Measurements from ENCODE around the gene ZNF429.
"Not testable (repeated sequence)": the region's sequence is repeated elsewhere in the genome, so short reads cannot be mapped to it uniquely, and the experiment has no call there.

ZNF429 gene

DNA sequence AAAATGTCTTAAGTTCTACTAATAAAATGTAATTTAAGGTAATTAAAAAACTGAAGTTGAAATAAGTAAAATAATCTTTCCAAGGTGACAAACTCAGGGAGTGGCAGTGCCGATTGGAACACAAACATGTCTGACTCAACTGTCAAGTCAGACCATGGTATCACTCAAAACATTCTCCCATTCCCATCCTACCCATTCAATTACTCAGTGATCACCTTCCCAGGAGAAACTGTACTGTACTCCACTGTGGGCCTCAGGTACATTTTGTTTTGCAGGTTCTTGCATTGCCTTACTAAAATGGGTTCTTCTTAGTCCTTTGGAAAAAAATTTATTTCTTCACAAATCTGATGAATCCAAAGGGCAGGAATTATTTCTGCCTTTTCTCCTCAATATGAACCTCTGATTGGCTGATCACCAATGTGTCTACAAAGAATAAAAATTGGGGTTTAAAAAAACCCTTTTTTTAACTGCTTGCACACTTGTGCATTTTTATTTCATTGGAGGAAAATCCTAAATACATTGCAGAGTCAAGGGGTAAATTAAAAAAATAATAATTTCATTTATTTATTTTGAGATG is 96.8 kb downstream of the ZNF429 start:
- no peak for DNase-seq (ENCODE audit: low read depth)
- TF ChIP-seq, protein P1, sequence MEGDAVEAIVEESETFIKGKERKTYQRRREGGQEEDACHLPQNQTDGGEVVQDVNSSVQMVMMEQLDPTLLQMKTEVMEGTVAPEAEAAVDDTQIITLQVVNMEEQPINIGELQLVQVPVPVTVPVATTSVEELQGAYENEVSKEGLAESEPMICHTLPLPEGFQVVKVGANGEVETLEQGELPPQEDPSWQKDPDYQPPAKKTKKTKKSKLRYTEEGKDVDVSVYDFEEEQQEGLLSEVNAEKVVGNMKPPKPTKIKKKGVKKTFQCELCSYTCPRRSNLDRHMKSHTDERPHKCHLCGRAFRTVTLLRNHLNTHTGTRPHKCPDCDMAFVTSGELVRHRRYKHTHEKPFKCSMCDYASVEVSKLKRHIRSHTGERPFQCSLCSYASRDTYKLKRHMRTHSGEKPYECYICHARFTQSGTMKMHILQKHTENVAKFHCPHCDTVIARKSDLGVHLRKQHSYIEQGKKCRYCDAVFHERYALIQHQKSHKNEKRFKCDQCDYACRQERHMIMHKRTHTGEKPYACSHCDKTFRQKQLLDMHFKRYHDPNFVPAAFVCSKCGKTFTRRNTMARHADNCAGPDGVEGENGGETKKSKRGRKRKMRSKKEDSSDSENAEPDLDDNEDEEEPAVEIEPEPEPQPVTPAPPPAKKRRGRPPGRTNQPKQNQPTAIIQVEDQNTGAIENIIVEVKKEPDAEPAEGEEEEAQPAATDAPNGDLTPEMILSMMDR (conservative IDR thresholded peaks at IDR 0.05; ENCODE audit: low read length): no peak
- H3K4me3 ChIP-seq (ENCODE audit: low read length): no peak overlapping the region

DNA sequence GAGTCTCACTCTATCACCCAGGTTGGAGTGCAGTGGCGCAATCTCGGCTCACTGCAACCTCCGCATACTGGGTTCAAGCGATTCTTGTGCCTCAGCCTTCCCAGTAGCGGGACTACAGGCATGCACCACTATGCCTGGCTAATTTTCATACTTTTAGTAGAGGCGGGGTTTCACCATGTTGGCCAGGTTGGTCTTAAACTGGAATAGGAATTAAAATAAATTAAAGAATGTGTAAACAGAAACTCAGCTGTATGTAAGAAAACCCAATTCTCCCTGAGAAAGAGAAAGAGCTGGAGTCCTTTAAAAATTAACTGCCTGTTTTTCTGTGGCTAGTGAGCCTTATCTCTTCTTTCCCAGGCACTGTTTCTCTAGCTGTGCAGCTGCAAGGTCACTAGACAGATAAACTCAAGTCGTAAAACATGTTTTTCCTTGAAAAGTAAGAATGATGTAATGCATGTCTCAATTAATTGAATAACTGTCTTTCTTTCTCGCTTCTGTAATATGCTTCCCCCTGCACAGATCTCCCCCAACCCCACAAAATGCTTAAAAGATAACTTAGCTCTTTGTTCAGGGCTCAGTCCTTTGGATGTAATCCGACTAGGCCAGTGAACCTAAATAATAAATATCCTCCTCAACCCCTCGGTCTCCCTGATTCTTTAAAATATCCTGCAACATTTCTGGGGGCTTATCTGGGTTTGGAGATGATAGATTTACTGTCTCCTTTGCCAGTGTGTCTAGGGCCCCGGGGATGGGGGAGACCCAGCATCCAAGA is 97.4 kb downstream of the ZNF429 start:
- not testable (repeated sequence) for DNase-seq (ENCODE audit: low read depth); H3K4me3 ChIP-seq (ENCODE audit: low read length)

DNA sequence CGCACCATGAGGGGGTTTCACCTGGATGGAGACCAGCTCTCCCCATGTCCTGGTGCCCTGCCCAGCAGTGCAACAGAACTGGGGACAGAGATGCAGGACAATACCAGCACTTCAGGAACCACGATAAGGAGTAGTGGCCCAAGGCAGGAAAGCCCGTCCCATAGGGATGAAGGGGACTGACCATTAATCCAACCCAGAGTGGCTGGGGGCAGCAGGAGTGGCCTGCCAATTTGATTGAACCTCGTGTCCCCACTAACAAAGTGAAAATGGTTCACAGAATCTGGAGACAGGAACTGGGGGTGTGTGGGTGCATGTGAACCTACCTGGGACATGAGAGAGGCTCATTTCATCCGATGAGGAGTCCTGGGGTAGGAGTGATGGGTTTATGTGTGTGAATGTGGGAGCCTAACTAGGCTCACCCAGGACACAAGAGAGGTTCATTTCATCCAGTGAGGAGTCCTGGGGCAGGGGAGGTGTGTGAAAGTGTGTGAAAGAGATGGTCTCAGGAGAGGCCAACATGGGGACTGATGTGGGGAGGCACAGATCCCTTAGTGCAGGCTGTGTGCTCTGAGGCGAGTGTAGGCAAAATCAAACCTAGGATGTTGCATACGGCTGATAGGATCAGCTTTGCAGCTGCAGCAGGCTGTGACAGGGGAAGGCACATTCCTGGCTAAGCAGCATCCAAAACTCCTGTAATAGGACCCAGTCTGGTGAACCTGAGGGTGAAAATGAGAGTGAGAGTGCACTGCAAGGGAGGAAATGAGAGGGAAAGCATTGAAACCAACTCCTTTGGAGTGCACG is 98.2 kb downstream of the ZNF429 start:
- no peak for DNase-seq (ENCODE audit: low read depth)
- TF ChIP-seq, protein P1 (conservative IDR thresholded peaks at IDR 0.05; ENCODE audit: low read length): no peak

DNA sequence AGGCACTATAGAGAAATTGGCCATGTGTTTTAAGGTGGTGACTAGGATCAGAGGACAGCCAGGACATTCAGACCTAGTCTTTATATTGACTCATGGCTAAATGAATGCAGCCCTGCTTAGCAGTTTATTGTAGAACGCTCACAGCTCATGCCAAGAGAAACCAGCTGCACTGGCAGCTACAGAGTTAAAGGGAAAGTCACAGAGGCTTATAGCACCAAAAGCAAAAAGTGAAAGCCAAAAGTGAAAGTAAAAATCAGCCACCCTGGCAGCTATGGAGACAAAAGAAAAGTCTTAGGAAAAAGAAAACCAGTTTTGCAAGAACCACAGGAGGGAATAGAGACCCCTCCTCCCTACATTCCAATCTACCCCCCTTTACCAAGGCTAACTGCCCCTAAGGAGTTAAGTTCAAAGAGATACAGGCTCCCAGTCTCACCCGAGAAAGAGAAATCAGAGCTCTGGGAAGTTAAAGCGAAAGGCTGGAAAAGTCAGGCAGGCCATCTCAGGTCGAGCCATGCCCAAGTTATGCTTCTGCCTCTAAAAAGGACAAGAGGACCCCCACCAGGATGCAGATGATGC is 99.0 kb downstream of the ZNF429 start:
- peak; percentile 4 for DNase-seq (ENCODE audit: low read depth)
- TF ChIP-seq, protein P1 (conservative IDR thresholded peaks at IDR 0.05; ENCODE audit: low read length): no peak
- peak overlapping the region; percentile 54 for H3K4me3 ChIP-seq (ENCODE audit: low read length)

More for the DNA sequence above, 98.2 kb downstream of the ZNF429 start:
- peak overlapping the region; percentile 11 for H3K4me3 ChIP-seq (ENCODE audit: low read length)

Data from AG10803 (cell line).